ENCODE results near the gene USP27X. TPM values are rescaled to one million over a fixed set of nuclear protein-coding genes. Genes with fewer than 3 reads are reported as not detected.

Gene USP27X
- total and polyA plus RNA-seq, 2 of the 8 experiments (the other 6 are each of a cell fraction or from before 2014, with no cell fraction given) = 3.8 to 4.7 TPM

DNA sequence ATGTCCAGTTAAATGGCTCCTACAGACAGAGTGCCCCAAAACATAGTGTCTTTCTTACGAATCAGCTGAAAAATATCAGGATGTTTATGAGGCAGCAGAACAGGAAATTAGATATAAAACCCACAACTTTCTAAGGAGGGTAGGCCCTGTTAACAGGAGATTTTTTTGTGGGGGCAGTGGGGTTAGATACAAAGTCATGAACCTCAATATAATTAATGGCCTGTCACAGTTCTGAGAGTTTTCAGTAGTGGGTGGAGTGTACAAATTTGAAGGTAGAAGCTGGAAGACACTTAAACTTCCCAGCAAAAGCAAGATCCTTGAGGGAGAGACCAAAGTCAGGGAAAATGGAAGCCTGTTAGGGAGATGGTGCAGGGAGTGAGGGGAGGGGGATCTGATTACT lies 32.8 kb upstream of the USP27X start:
- Histone ChIP-seq H3K56ac (replicated peaks; ENCODE audit: insufficient read length, low read depth, low read length) (no peak overlapping the region), H3K9ac (replicated peaks in 1 of 4; ENCODE audit: extremely low read depth in 1 of 4, low read depth in 3 of 4, low read length in 3 of 4) (no peak overlapping the region), H4K5ac (ENCODE audit: insufficient read length, low read depth, low read length) (no peak overlapping the region), H2BK15ac (ENCODE audit: low read length) (no peak overlapping the region), H3K27ac (ENCODE audit: low read depth, low read length) (no peak overlapping the region), H3K18ac (ENCODE audit: extremely low read depth, low read length) (no peak overlapping the region), H2BK5ac (ENCODE audit: low read depth, low read length) (no peak overlapping the region), H3K79me2 (ENCODE audit: control insufficient read depth in 1 of 2, insufficient read depth in 2 of 2, low read length in 2 of 2) (no peaks in the 10 kb centered on the region), H3K27me3 (replicated peaks in 1 of 4; ENCODE audit: control insufficient read depth in 3 of 4, extremely low read depth in 1 of 4, insufficient read depth in 3 of 4, low read length in 3 of 4) (no peaks in the 10 kb centered on the region), H3K4me1 (replicated peaks in 1 of 4; ENCODE audit: control insufficient read depth in 3 of 4, insufficient read depth in 4 of 4, low read length in 3 of 4) (no peaks in the 10 kb centered on the region), H3K79me1 (ENCODE audit: low read depth, low read length) (no peaks in the 10 kb centered on the region), H4K20me1 (replicated peaks in 1 of 2; ENCODE audit: control insufficient read depth in 1 of 2, insufficient read depth in 2 of 2, low read length in 2 of 2) (no peaks in the 10 kb centered on the region), H2BK20ac (ENCODE audit: low read length) (no peak overlapping the region), H4K8ac (ENCODE audit: extremely low read depth, insufficient read depth, low read length) (no peak overlapping the region), H2AFZ (ENCODE audit: low read length) (no peak overlapping the region), H2AK5ac (ENCODE audit: low read depth, low read length) (no peak overlapping the region), H3K23ac (ENCODE audit: insufficient read length) (no peak overlapping the region), H3K14ac (ENCODE audit: insufficient read length) (no peak overlapping the region), H2BK12ac (ENCODE audit: low read depth, low read length) (no peak overlapping the region), H2BK120ac (replicated peaks; ENCODE audit: low read depth, low read length) (no peak overlapping the region), H4K91ac (replicated peaks; ENCODE audit: insufficient read length, low read length) (no peak overlapping the region), H3K4me2 (ENCODE audit: insufficient read depth in 1 of 2, low read depth in 2 of 2, low read length in 2 of 2) (no peak overlapping the region), H3K4me3 (ENCODE audit: extremely low read depth in 1 of 4, insufficient read depth in 2 of 4, low read depth in 3 of 4, low read length in 4 of 4) (no peak overlapping the region), H3K4ac (replicated peaks; ENCODE audit: insufficient read length, low read depth, low read length) (no peak overlapping the region), H3K23me2 (ENCODE audit: low read depth, low read length) (no peaks in the 10 kb centered on the region), H3K36me3 (ENCODE audit: control insufficient read depth in 2 of 4, insufficient read depth in 4 of 4, low read length in 3 of 4) (no peaks in the 10 kb centered on the region), H3K9me3 (ENCODE audit: insufficient read depth in 2 of 2, low read depth in 1 of 2, low read length in 1 of 2) (no peaks in the 10 kb centered on the region)
- WGBS, 2 experiments (ENCODE audit: extremely low coverage in 1 of 2, insufficient coverage in 1 of 2, insufficient read length in 1 of 2, insufficient replicate concordance in 2 of 2, low coverage in 1 of 2, low lambda C conversion rate in 2 of 2, missing lambda C conversion rate in 1 of 2) = 89% methylated on average over 1 of the region's 1 CpG; no CpG with 5 or more reads in 1 of the 2 experiments
- ChIA-PET POLR2A (ENCODE audit: partially characterized antibody) (no interaction called here), CTCF (ENCODE audit: partially characterized antibody) (interaction anchor here (0.8 to 1.8 kb wide), 4 partner anchors 10 to 36 kb away, joined by 3 to 7 read pairs (median 4); no protein-coding TSS in a partner anchor)
- FAIRE-seq (no peak), DNase-seq (ENCODE audit: low read depth in 1 of 2, low spot score in 2 of 2) (no peak)
- TF ChIP-seq EZH2 (IDR thresholded peaks at IDR 0.05; ENCODE audit: low read depth, low read length, severe bottlenecking) (no peak), CTBP2 (IDR thresholded peaks at IDR 0.05; ENCODE audit: borderline replicate concordance, insufficient read depth, insufficient read length, low read length) (no peak), RXRA (IDR thresholded peaks at IDR 0.05; ENCODE audit: insufficient read depth, low read depth, low read length) (no peak), KDM4A (IDR thresholded peaks at IDR 0.05; ENCODE audit: low read depth, low read length, severe bottlenecking) (no peak), KDM5A (IDR thresholded peaks at IDR 0.05; ENCODE audit: low read length) (no peak)
